Stimulated activated CD8-positive, alpha-beta memory T cell treated with anti-CD3 and anti-CD28 coated beads, Interleukin-2, amount 100 ng/mL, for 48 hours (primary cell): Measurements from ENCODE around the gene TRIM62.
A peak's percentile ranks its signal among the peaks of the same experiment; 100 is the strongest.
"Not testable (repeated sequence)": the region's sequence is repeated elsewhere in the genome, so short reads cannot be mapped to it uniquely, and the experiment has no call there.

Experiments
- DNase-seq, 2 donors: peaks; one replicate each; pipeline ENCODE4 v3.0.0-alpha.2; 2020; ENCODE audit warnings: low read depth in 2 of 2

The TRIM62 gene

GRCh38 chr1:33137800-33138199 is 44.0 kb downstream of the TRIM62 start:
- peak; percentile 32 to 33 for DNase-seq

GRCh38 chr1:33136041-33136440 is 45.8 kb downstream of the TRIM62 start:
- DNase-seq = not testable (repeated sequence)

- no peak for DNase-seq
Observed at GRCh38 chr1:33133478-33134105, 48.3 kb downstream of the TRIM62 start.

GRCh38 chr1:33132549-33132948 is 49.3 kb downstream of the TRIM62 start:
- no peak for DNase-seq

GRCh38 chr1:33131191-33131590 is 50.7 kb downstream of the TRIM62 start:
- no peak for DNase-seq

- DNase-seq = peak in 1 of 2 donors; percentile 18
Observed at GRCh38 chr1:33130297-33130696, 51.5 kb downstream of the TRIM62 start.

GRCh38 chr1:33128781-33129180 is 53.1 kb downstream of the TRIM62 start:
- DNase-seq = no peak

- peak; percentile 97 to 99 for DNase-seq
Observed at GRCh38 chr1:33127001-33127823, 54.6 kb downstream of the TRIM62 start.

GRCh38 chr1:33126411-33127000 is 55.3 kb downstream of the TRIM62 start:
- no peak for DNase-seq

- not testable (repeated sequence) for DNase-seq
Observed at GRCh38 chr1:33124647-33125046, 57.2 kb downstream of the TRIM62 start.

- DNase-seq = no peak
Observed at GRCh38 chr1:33123266-33123665, 58.6 kb downstream of the TRIM62 start.

GRCh38 chr1:33122483-33123178 is 59.2 kb downstream of the TRIM62 start:
- DNase-seq = no peak

- no peak for DNase-seq
Observed at GRCh38 chr1:33121728-33122127, 60.1 kb downstream of the TRIM62 start.

GRCh38 chr1:33120436-33121231 is 61.2 kb downstream of the TRIM62 start:
- DNase-seq = no peak

GRCh38 chr1:33119532-33120217 is 62.2 kb downstream of the TRIM62 start:
- no peak for DNase-seq

- no peak for DNase-seq
Observed at GRCh38 chr1:33119050-33119449, 62.8 kb downstream of the TRIM62 start.

GRCh38 chr1:33118274-33118673 is 63.6 kb downstream of the TRIM62 start:
- no peak for DNase-seq

GRCh38 chr1:33117440-33118085 is 64.3 kb downstream of the TRIM62 start:
- no peak for DNase-seq

GRCh38 chr1:33111965-33112364 is 69.9 kb downstream of the TRIM62 start:
- no peak for DNase-seq

GRCh38 chr1:33110477-33110876 is 71.4 kb downstream of the TRIM62 start:
- DNase-seq = no peak

GRCh38 chr1:33100119-33100415 is 81.8 kb downstream of the TRIM62 start:
- not testable (repeated sequence) for DNase-seq
